Liver (tissue), 9 donors: ENCODE data around the gene CEP350. TPM values are rescaled to one million over a fixed set of nuclear protein-coding genes. Genes with fewer than 3 reads are reported as not detected.

Experiments
- DNase-seq: peaks from one replicate; pipeline ENCODE4 v3.0.0-alpha.2; 2017; ENCODE audit warnings: low spot score
- H3K27ac ChIP-seq, 2 donors: one replicate each; pipeline ENCODE4 v1.7.0; 2013; ENCODE audit warnings: inconsistent platforms in 2 of 2, low read length in 2 of 2, control low read depth in 1 of 2, low read depth in 1 of 2, mild to moderate bottlenecking in 1 of 2
- H3K27me3 ChIP-seq, 4 donors: one replicate each; pipeline versions ENCODE4 v1.6.1 to v1.7.0; 2013; ENCODE audit warnings: low read length in 3 of 4, inconsistent platforms in 1 of 4, mild to moderate bottlenecking in 1 of 4, moderate library complexity in 1 of 4; ENCODE audit not compliant: control insufficient read depth in 4 of 4, insufficient read depth in 4 of 4
- H3K36me3 ChIP-seq, 4 donors: one replicate each; pipeline versions ENCODE4 v1.6.1 to v1.7.0; 2013; ENCODE audit warnings: low read length in 3 of 4, mild to moderate bottlenecking in 3 of 4, low read depth in 1 of 4, moderate library complexity in 1 of 4; ENCODE audit not compliant: control insufficient read depth in 4 of 4, insufficient read depth in 3 of 4
- H3K4me1 ChIP-seq, 4 donors: one replicate each; pipeline versions ENCODE4 v1.6.1 to v1.7.0; 2013; ENCODE audit warnings: low read length in 3 of 4, mild to moderate bottlenecking in 3 of 4, moderate library complexity in 1 of 4; ENCODE audit not compliant: control insufficient read depth in 4 of 4, insufficient read depth in 4 of 4
- H3K4me3 ChIP-seq, 3 donors: one replicate each; pipeline versions ENCODE4 v1.6.1 to v1.7.0; 2013; ENCODE audit warnings: low read length in 3 of 3, control low read depth in 1 of 3, low read depth in 1 of 3, mild to moderate bottlenecking in 1 of 3
- H3K9ac ChIP-seq, 2 donors: one replicate each; pipeline ENCODE4 v1.7.0; 2013; ENCODE audit warnings: low read length in 2 of 2, mild to moderate bottlenecking in 2 of 2, moderate library complexity in 2 of 2, control low read depth in 1 of 2, low read depth in 1 of 2
- H3K9me3 ChIP-seq, 4 donors: one replicate each; pipeline versions ENCODE4 v1.6.1 to v1.7.0; 2013; ENCODE audit warnings: low read length in 3 of 4; ENCODE audit not compliant: control insufficient read depth in 4 of 4
- EGR1 ChIP-seq, 2 donors: IDR thresholded peaks; 2 replicates each; pipeline ENCODE4 v1.6.1; 2016 to 2018; ENCODE audit warnings: antibody characterized with exemption in 2 of 2, low read depth in 2 of 2
- FOXA1 ChIP-seq: IDR thresholded peaks from 2 replicates; pipeline ENCODE4 v1.6.1; 2016; ENCODE audit warnings: antibody characterized with exemption
- FOXA2 ChIP-seq: IDR thresholded peaks from 2 replicates; pipeline ENCODE4 v1.6.1; 2016; ENCODE audit warnings: antibody characterized with exemption
- GABPA ChIP-seq, 2 donors: IDR thresholded peaks in 1 of 2; conservative IDR thresholded peaks in 1 of 2; 2 replicates each; pipeline ENCODE4 v1.6.1; 2016; ENCODE audit warnings: antibody characterized with exemption in 2 of 2, mild to moderate bottlenecking in 1 of 2, moderate library complexity in 1 of 2
- HNF4A ChIP-seq, 2 donors: conservative IDR thresholded peaks; 2 replicates each; pipeline ENCODE4 v1.6.1; 2016; ENCODE audit warnings: antibody characterized with exemption in 2 of 2, mild to moderate bottlenecking in 2 of 2
- HNF4G ChIP-seq: IDR thresholded peaks from 2 replicates; pipeline ENCODE4 v1.6.1; 2016; ENCODE audit warnings: antibody characterized with exemption
- JUND ChIP-seq, 2 donors: IDR thresholded peaks; 2 replicates each; pipeline ENCODE4 v1.6.1; 2016; ENCODE audit warnings: antibody characterized with exemption in 2 of 2
- NR2F2 ChIP-seq: IDR thresholded peaks from 2 replicates; pipeline ENCODE4 v1.6.1; 2016; ENCODE audit warnings: antibody characterized with exemption
- RAD21 ChIP-seq, 2 donors: IDR thresholded peaks; 2 replicates each; pipeline ENCODE4 v1.6.1; 2016; ENCODE audit warnings: antibody characterized with exemption in 2 of 2, mild to moderate bottlenecking in 2 of 2
- RXRA ChIP-seq, 2 donors: IDR thresholded peaks; 2 replicates each; pipeline ENCODE4 v1.6.1; 2017 to 2018; ENCODE audit warnings: antibody characterized with exemption in 2 of 2, mild to moderate bottlenecking in 1 of 2
- SP1 ChIP-seq: IDR thresholded peaks from 2 replicates; pipeline ENCODE4 v1.6.1; 2018; ENCODE audit warnings: antibody characterized with exemption, mild to moderate bottlenecking
- TAF1 ChIP-seq: conservative IDR thresholded peaks from 2 replicates; pipeline ENCODE4 v1.6.1; 2016; ENCODE audit warnings: antibody characterized with exemption, mild to moderate bottlenecking
- YY1 ChIP-seq: IDR thresholded peaks from 2 replicates; pipeline ENCODE4 v1.6.1; 2016; ENCODE audit warnings: antibody characterized with exemption, mild to moderate bottlenecking
- WGBS: extraction: QIAGEN DNeasy Blood & Tissue Kit; methylation state at CpG from one replicate; pipeline ENCODE4 v1.1.7; 2013; 5-methylcytosine and 5-hydroxymethylcytosine counted together
- polyA plus RNA-seq, 2 donors: library from polyadenylated mRNA; stranded (reverse) in 1 of 2; unstranded in 1 of 2; fragments of 200-250 nt in 1 of 2; fragments of >200 nt in 1 of 2; fragmentation: Nextera tagmentation in 1 of 2; extraction: Ambion mirVana in 1 of 2; gene quantifications; one replicate each; pipeline versions ENCODE4 v1.2.1 to v1.2.3, GENCODE V29; 2013 to 2015
- total RNA-seq, 2 donors: library from RNA; depleted of rRNA; stranded (reverse); fragments of >200 nt; gene quantifications; one replicate each; pipeline ENCODE4 v1.2.3, GENCODE V29; 2014
- TF ChIP-seq, protein P1 (sequence below): IDR thresholded peaks from 2 replicates; pipeline ENCODE4 v1.6.1; 2016; ENCODE audit warnings: antibody characterized with exemption, mild to moderate bottlenecking
- TF ChIP-seq, protein P2 (sequence below): IDR thresholded peaks from 2 replicates; pipeline ENCODE4 v1.6.1; 2016; ENCODE audit warnings: antibody characterized with exemption
- TF ChIP-seq, protein P3 (sequence below): IDR thresholded peaks from 2 replicates; pipeline ENCODE4 v1.6.1; 2016; ENCODE audit warnings: antibody characterized with exemption
- TF ChIP-seq, protein P4 (sequence below): fragments of 150-350 bp; IDR thresholded peaks from 2 replicates; pipeline ENCODE4 v1.5.1; 2017; ENCODE audit warnings: improper control_type of control experiment, low read depth, low read length; ENCODE audit not compliant: missing input control
- TF ChIP-seq, protein P5 (sequence below): IDR thresholded peaks from 2 replicates; pipeline ENCODE4 v1.6.1; 2016; ENCODE audit warnings: antibody characterized with exemption
- donor health status: healthy.
- donor health status: healthy.
- donor health status: healthy.
- donor health status: healthy.
- donor health status: healthy.

Gene CEP350
- total and polyA plus RNA-seq, 4 donors = 4.5 to 49.0 (median 18.9) TPM

DNA sequence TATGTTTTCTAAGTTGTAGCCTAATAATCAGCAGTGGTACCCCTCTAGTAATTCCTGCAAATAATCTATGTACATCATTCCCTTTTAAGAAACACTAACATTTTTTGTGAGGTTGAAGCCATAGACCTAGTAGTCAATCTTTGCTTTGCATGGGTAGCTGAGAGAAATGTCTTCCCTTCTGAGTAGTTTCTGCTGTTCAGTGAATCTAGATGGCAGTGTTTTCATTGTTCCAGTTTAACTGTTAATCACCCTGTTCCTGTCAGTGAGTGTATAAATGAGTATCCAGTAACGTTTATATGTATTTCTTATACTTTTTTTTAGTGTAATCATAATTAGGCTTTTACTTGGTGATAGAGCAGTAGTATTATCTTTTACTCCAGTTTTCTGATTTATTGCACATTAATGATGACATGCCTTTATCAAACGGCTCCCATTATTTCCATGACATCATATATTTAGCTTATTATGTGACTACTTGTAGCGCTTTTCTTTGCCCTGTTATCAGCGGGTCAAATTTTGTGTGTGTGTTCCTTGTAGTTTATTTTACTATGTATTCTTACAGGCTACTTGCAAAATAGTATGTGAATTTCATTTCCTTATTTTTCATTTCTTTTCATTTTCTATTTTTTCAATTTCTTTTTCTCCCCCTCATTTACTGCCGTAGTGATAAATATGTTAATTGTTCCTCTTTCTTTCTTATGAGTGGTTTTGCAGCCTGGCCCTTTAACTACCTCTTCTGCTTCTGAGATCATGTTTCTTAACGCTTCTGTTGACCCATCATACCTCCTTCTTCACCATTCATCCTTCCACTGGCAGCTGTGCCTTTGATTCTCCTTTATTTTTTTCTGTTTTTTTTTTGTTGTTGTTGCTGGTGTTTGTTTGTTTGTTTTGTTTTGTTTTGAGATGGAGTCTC, 18.8 kb downstream of the CEP350 start:
- Histone ChIP-seq H3K27me3 (no peaks in the 10 kb centered on the region), H3K9ac (no peak overlapping the region), H3K4me3 (no peak overlapping the region), H3K27ac (no peak overlapping the region), H3K36me3 (no peaks in the 10 kb centered on the region), H3K9me3 (no peaks in the 10 kb centered on the region), H3K4me1 (peaks cover 0 to 11% (median 1%) of the 10 kb centered on the region in 4 donors)
- WGBS = 83% methylated on average over 6 of the region's 6 CpGs
- TF ChIP-seq RXRA (IDR thresholded peaks at IDR 0.05) (no peak), RAD21 (IDR thresholded peaks at IDR 0.05) (no peak), FOXA2 (no peak), HNF4A (conservative IDR thresholded peaks at IDR 0.05) (no peak), SP1 (no peak), GABPA (IDR thresholded peaks at IDR 0.05 in 1 of 2, conservative IDR thresholded peaks at IDR 0.05 in 1 of 2) (no peak), JUND (IDR thresholded peaks at IDR 0.05) (no peak), FOXA1 (no peak), TAF1 (no peak), EGR1 (IDR thresholded peaks at IDR 0.05; ENCODE audit: low read depth in 2 of 2) (no peak), YY1 (no peak), HNF4G (no peak), NR2F2 (no peak)
- TF ChIP-seq, protein P1, sequence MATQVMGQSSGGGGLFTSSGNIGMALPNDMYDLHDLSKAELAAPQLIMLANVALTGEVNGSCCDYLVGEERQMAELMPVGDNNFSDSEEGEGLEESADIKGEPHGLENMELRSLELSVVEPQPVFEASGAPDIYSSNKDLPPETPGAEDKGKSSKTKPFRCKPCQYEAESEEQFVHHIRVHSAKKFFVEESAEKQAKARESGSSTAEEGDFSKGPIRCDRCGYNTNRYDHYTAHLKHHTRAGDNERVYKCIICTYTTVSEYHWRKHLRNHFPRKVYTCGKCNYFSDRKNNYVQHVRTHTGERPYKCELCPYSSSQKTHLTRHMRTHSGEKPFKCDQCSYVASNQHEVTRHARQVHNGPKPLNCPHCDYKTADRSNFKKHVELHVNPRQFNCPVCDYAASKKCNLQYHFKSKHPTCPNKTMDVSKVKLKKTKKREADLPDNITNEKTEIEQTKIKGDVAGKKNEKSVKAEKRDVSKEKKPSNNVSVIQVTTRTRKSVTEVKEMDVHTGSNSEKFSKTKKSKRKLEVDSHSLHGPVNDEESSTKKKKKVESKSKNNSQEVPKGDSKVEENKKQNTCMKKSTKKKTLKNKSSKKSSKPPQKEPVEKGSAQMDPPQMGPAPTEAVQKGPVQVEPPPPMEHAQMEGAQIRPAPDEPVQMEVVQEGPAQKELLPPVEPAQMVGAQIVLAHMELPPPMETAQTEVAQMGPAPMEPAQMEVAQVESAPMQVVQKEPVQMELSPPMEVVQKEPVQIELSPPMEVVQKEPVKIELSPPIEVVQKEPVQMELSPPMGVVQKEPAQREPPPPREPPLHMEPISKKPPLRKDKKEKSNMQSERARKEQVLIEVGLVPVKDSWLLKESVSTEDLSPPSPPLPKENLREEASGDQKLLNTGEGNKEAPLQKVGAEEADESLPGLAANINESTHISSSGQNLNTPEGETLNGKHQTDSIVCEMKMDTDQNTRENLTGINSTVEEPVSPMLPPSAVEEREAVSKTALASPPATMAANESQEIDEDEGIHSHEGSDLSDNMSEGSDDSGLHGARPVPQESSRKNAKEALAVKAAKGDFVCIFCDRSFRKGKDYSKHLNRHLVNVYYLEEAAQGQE = no peak
- TF ChIP-seq, protein P2, sequence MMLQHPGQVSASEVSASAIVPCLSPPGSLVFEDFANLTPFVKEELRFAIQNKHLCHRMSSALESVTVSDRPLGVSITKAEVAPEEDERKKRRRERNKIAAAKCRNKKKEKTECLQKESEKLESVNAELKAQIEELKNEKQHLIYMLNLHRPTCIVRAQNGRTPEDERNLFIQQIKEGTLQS = no peak
- TF ChIP-seq, protein P3, sequence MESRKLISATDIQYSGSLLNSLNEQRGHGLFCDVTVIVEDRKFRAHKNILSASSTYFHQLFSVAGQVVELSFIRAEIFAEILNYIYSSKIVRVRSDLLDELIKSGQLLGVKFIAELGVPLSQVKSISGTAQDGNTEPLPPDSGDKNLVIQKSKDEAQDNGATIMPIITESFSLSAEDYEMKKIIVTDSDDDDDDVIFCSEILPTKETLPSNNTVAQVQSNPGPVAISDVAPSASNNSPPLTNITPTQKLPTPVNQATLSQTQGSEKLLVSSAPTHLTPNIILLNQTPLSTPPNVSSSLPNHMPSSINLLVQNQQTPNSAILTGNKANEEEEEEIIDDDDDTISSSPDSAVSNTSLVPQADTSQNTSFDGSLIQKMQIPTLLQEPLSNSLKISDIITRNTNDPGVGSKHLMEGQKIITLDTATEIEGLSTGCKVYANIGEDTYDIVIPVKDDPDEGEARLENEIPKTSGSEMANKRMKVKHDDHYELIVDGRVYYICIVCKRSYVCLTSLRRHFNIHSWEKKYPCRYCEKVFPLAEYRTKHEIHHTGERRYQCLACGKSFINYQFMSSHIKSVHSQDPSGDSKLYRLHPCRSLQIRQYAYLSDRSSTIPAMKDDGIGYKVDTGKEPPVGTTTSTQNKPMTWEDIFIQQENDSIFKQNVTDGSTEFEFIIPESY = no peak
- TF ChIP-seq, protein P4, sequence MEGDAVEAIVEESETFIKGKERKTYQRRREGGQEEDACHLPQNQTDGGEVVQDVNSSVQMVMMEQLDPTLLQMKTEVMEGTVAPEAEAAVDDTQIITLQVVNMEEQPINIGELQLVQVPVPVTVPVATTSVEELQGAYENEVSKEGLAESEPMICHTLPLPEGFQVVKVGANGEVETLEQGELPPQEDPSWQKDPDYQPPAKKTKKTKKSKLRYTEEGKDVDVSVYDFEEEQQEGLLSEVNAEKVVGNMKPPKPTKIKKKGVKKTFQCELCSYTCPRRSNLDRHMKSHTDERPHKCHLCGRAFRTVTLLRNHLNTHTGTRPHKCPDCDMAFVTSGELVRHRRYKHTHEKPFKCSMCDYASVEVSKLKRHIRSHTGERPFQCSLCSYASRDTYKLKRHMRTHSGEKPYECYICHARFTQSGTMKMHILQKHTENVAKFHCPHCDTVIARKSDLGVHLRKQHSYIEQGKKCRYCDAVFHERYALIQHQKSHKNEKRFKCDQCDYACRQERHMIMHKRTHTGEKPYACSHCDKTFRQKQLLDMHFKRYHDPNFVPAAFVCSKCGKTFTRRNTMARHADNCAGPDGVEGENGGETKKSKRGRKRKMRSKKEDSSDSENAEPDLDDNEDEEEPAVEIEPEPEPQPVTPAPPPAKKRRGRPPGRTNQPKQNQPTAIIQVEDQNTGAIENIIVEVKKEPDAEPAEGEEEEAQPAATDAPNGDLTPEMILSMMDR = no peak
- TF ChIP-seq, protein P5, sequence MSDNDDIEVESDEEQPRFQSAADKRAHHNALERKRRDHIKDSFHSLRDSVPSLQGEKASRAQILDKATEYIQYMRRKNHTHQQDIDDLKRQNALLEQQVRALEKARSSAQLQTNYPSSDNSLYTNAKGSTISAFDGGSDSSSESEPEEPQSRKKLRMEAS = no peak
- no peak for DNase-seq
